PFSK-1 (cell line): Measurements from ENCODE around the gene EDARADD.

Experiments used
- POLR2AphosphoS5 ChIP-seq: IDR thresholded peaks from 2 replicates; pipeline ENCODE4 v1.6.1; 2012; ENCODE audit warnings: low read depth, mild to moderate bottlenecking, control low read depth, low read length, moderate library complexity
- TF ChIP-seq, protein P1 (sequence below), 2 experiments: IDR thresholded peaks; 2 replicates each; pipeline versions ENCODE4 v1.6.1 to v1.8.0; 2011 to 2012; ENCODE audit warnings: low read depth in 2 of 2, low read length in 2 of 2, control low read depth in 1 of 2, inconsistent platforms in 1 of 2, mild to moderate bottlenecking in 1 of 2, moderate library complexity in 1 of 2; ENCODE audit not compliant: insufficient read depth in 1 of 2

- TF ChIP-seq, protein P1, sequence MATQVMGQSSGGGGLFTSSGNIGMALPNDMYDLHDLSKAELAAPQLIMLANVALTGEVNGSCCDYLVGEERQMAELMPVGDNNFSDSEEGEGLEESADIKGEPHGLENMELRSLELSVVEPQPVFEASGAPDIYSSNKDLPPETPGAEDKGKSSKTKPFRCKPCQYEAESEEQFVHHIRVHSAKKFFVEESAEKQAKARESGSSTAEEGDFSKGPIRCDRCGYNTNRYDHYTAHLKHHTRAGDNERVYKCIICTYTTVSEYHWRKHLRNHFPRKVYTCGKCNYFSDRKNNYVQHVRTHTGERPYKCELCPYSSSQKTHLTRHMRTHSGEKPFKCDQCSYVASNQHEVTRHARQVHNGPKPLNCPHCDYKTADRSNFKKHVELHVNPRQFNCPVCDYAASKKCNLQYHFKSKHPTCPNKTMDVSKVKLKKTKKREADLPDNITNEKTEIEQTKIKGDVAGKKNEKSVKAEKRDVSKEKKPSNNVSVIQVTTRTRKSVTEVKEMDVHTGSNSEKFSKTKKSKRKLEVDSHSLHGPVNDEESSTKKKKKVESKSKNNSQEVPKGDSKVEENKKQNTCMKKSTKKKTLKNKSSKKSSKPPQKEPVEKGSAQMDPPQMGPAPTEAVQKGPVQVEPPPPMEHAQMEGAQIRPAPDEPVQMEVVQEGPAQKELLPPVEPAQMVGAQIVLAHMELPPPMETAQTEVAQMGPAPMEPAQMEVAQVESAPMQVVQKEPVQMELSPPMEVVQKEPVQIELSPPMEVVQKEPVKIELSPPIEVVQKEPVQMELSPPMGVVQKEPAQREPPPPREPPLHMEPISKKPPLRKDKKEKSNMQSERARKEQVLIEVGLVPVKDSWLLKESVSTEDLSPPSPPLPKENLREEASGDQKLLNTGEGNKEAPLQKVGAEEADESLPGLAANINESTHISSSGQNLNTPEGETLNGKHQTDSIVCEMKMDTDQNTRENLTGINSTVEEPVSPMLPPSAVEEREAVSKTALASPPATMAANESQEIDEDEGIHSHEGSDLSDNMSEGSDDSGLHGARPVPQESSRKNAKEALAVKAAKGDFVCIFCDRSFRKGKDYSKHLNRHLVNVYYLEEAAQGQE (IDR thresholded peaks at IDR 0.05; ENCODE audit: insufficient read depth in 1 of 2, low read depth in 2 of 2, low read length in 2 of 2), result no peak
- TF ChIP-seq POLR2AphosphoS5, result no peak
These were observed 115.7 kb downstream of the EDARADD start for GRCh38 chr1:236509647-236510401.
